Measurements from ENCODE around the gene CROCC2. TPM values are rescaled to one million over a fixed set of nuclear protein-coding genes. Genes with fewer than 3 reads are reported as not detected.
A peak's percentile ranks its signal among the peaks of the same experiment; 100 is the strongest.

Gene CROCC2
- total RNA-seq, 4 donors from 2014 or later: not detected

DNA sequence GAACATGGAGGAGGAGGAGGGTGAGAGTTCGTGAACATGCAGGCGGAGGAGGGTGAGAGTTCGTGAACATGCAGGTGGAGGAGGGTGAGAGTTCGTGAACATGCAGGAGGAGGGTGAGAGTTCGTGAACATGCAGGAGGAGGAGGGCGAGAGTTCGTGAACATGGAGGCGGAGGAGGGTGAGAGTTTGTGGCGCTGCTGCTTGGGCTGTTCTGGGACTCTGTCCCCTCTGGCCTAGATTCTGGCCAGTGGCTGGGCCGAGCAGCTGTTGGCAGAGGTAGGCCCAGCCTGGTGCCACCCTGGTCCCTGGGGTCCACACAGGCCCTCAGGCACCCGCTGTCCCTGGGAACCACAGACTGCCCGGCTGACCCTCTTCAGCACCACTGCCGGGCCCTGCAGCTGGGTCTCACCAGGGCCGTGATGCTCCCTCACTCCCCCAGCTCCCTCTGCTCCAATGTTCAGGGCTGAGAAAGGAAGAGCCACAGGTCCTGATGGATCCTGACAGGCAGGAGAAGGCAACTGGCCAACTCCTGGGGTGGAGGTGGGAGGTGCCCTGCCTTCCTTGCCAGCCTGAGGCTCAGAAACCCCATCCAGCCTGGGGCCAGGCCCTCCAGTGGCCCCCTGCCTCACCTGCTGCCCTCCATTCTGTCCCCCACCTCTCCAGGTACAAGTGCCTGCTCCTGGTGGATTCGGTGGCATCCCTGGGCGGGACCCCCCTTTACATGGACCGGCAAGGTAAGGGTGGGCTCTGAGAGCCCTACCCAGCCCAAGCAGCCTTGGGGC, 33.6 kb upstream of the CROCC2 start:
- WGBS, 2 donors (ENCODE audit: low coverage in 1 of 2): 83 to 97% methylated on average over 4 to 14 of the region's 17 CpGs
- no peaks in the 10 kb centered on the region for H3K27me3 ChIP-seq
- intact Hi-C loops (cut with DNase I; ENCODE audit: low total_unique reads) (no loop called here), in situ Hi-C loops (cut with MboI; ENCODE audit: low pct_ligation_motif_present in 1 of 4, low pct_unique_long_range_greater_than_20kb in 1 of 4, low sequenced_read_pairs in 3 of 4) (no loop called here)
- H3K9me3 ChIP-seq: no peaks in the 10 kb centered on the region
- H3K4me1 ChIP-seq: peaks cover 23 to 46% (median 25%) of the 10 kb centered on the region in 4 donors
- TF ChIP-seq, protein P1, sequence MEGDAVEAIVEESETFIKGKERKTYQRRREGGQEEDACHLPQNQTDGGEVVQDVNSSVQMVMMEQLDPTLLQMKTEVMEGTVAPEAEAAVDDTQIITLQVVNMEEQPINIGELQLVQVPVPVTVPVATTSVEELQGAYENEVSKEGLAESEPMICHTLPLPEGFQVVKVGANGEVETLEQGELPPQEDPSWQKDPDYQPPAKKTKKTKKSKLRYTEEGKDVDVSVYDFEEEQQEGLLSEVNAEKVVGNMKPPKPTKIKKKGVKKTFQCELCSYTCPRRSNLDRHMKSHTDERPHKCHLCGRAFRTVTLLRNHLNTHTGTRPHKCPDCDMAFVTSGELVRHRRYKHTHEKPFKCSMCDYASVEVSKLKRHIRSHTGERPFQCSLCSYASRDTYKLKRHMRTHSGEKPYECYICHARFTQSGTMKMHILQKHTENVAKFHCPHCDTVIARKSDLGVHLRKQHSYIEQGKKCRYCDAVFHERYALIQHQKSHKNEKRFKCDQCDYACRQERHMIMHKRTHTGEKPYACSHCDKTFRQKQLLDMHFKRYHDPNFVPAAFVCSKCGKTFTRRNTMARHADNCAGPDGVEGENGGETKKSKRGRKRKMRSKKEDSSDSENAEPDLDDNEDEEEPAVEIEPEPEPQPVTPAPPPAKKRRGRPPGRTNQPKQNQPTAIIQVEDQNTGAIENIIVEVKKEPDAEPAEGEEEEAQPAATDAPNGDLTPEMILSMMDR (IDR thresholded peaks at IDR 0.05): no peak
- TF ChIP-seq POLR2AphosphoS5 (IDR thresholded peaks at IDR 0.05) (no peak), POLR2A (IDR thresholded peaks at IDR 0.05) (no peak), EP300 (IDR thresholded peaks at IDR 0.05; ENCODE audit: low read depth) (no peak)
- DNase-seq: no peak
- no peaks in the 10 kb centered on the region for H3K36me3 ChIP-seq
- H3K4me3 ChIP-seq: no peak overlapping the region
- no peak overlapping the region for H3K27ac ChIP-seq

DNA sequence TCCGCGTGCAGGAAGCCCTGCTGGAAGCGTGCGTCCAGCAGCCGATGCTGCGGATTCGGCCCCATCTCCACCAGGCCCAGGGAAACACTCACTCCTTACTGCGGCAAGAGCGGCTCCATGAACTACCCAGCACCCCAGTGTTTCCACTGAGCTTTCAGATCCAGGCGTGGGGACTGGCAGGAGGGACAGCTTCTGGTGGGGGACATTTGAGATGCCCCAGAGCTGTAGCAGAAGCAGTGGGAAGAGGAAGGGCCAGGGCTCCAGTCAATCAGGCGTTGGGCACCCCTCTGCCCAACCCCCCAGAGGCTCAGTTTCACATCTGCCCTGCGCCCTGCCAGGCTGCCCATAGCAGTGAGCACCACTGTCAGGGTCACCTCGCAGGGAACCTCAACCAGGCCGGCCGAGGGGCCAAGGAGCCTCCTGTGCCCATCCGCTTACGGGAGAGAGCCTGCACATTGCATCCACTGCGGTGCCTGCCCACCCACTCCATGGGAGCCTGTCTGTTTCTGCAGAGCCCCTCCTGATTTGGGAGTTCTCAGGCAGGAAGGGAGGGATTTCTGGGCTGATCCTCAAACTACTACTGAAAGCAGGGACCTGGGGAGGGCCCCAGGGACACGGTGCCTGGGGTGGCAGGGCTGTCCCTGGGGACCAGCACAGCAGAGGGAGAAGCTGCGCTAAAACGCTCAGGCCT, 32.9 kb upstream of the CROCC2 start:
- TF ChIP-seq, protein P1 (IDR thresholded peaks at IDR 0.05): no peak
- TF ChIP-seq POLR2AphosphoS5 (IDR thresholded peaks at IDR 0.05) (no peak), POLR2A (IDR thresholded peaks at IDR 0.05) (no peak), EP300 (IDR thresholded peaks at IDR 0.05; ENCODE audit: low read depth) (no peak)
- in situ Hi-C loops (cut with MboI; ENCODE audit: low pct_ligation_motif_present in 1 of 4, low pct_unique_long_range_greater_than_20kb in 1 of 4, low sequenced_read_pairs in 3 of 4) (no loop called here), intact Hi-C loops (cut with DNase I; ENCODE audit: low total_unique reads) (no loop called here)
- WGBS, 2 donors (ENCODE audit: low coverage in 1 of 2): 86% methylated on average over 16 of the region's 21 CpGs; no CpG with 5 or more reads in 1 of the 2 donors
- DNase-seq: no peak
- Histone ChIP-seq H3K27me3 (no peaks in the 10 kb centered on the region), H3K36me3 (no peaks in the 10 kb centered on the region), H3K27ac (no peak overlapping the region), H3K4me3 (no peak overlapping the region), H3K9me3 (no peaks in the 10 kb centered on the region), H3K4me1 (peaks cover 23 to 42% (median 25%) of the 10 kb centered on the region in 4 donors)

DNA sequence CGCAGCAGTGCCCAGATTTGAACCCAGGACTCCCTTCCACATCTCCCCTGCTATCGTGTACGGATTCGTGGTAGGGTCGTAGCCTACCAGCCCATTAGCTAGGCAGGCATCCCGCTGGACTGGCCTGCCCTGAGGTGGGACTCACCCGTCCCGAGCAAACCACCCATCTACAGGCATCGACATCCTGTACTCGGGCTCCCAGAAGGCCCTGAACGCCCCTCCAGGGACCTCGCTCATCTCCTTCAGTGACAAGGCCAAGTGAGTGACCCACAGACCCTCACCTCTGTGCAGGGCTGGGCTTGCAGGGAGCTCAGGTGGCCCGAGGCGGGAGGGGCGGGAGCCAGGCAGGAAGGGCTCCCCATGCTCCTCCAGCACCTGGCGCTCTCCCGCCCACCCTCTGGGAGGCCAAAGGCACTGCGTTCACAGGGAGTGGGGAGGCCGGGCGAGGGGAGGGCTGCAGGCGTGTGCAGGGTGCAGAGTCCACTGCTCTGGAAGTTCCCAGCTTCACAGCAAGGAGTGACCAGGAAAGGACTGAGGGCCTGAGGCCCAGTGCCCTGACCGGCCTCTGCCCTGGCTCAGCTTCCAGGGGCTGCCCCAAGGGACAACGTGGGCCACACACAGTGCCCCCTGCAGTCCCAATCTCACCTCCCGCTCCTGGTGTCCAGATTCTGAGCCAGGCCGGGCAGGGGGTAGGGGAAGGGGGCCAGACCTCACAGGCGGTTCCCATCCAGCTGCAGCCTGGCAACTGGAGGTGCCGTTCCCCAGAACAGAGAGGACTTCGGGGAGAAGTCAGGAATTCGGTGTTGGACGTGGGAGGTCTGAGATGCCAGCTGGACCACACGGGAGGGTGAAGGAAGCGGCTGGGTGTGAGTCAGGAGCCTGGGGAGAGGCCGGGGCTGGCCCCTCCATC, 32.1 kb upstream of the CROCC2 start:
- TF ChIP-seq POLR2A (IDR thresholded peaks at IDR 0.05) (peak; percentile 38), EP300 (IDR thresholded peaks at IDR 0.05; ENCODE audit: low read depth) (no peak), POLR2AphosphoS5 (IDR thresholded peaks at IDR 0.05) (peak in 1 of 3 donors; percentile 44)
- TF ChIP-seq, protein P1 (IDR thresholded peaks at IDR 0.05): peak in 2 of 5 experiments; percentile 29 to 56
- WGBS, 2 donors (ENCODE audit: low coverage in 1 of 2): 57 to 68% methylated on average over 5 to 27 of the region's 33 CpGs
- H3K27me3 ChIP-seq: no peaks in the 10 kb centered on the region
- intact Hi-C loops (cut with DNase I; ENCODE audit: low total_unique reads) (no loop called here), in situ Hi-C loops (cut with MboI; ENCODE audit: low pct_ligation_motif_present in 1 of 4, low pct_unique_long_range_greater_than_20kb in 1 of 4, low sequenced_read_pairs in 3 of 4) (no loop called here)
- peaks cover 20 to 37% (median 25%) of the 10 kb centered on the region in 4 donors for H3K4me1 ChIP-seq
- H3K36me3 ChIP-seq: no peaks in the 10 kb centered on the region
- H3K27ac ChIP-seq: peak overlapping the region; percentile 12 to 45 (median 19)
- H3K4me3 ChIP-seq: no peak overlapping the region
- DNase-seq: peak; percentile 77
- no peaks in the 10 kb centered on the region for H3K9me3 ChIP-seq
